Stimulated activated CD8-positive, alpha-beta memory T cell treated with anti-CD3 and anti-CD28 coated beads, Interleukin-15, amount 100 ng/mL, for 4 hours (primary cell): ENCODE measurements around the gene HNF1A.

Source experiments
- DNase-seq, 2 donors: peaks; one replicate each; pipeline ENCODE4 v3.0.0-alpha.2; 2020; ENCODE audit warnings: low read depth in 2 of 2

Gene HNF1A

GRCh38 chr12:120984351-120984898, 6.1 kb downstream of the HNF1A start:
- no peak for DNase-seq

- no peak for DNase-seq
Observed at GRCh38 chr12:120988234-120988633, 9.9 kb downstream of the HNF1A start.

GRCh38 chr12:120988658-120989057, 10.3 kb downstream of the HNF1A start:
- no peak for DNase-seq

- no peak for DNase-seq
Observed at GRCh38 chr12:120989687-120990086, 11.3 kb downstream of the HNF1A start.

- no peak for DNase-seq
Observed at GRCh38 chr12:120990487-120991055, 12.2 kb downstream of the HNF1A start.

- DNase-seq = no peak
Observed at GRCh38 chr12:120991965-120992364, 13.6 kb downstream of the HNF1A start.

- DNase-seq = no peak
Observed at GRCh38 chr12:120992989-120993388, 14.6 kb downstream of the HNF1A start.

- no peak for DNase-seq
Observed at GRCh38 chr12:120993496-120993895, 15.2 kb downstream of the HNF1A start.

- no peak for DNase-seq
Observed at GRCh38 chr12:120994059-120994458, 15.7 kb downstream of the HNF1A start.

GRCh38 chr12:120994589-120995337, 16.4 kb downstream of the HNF1A start:
- no peak for DNase-seq

- DNase-seq = no peak
Observed at GRCh38 chr12:120996133-120996746, 17.9 kb downstream of the HNF1A start.

- no peak for DNase-seq
Observed at GRCh38 chr12:120997448-120997847, 19.1 kb downstream of the HNF1A start.

GRCh38 chr12:120998435-120998834, 20.1 kb downstream of the HNF1A start:
- DNase-seq = no peak

GRCh38 chr12:120999191-121000120, 21.1 kb downstream of the HNF1A start:
- DNase-seq = no peak

GRCh38 chr12:121000530-121000929, 22.2 kb downstream of the HNF1A start:
- DNase-seq = no peak

- no peak for DNase-seq
Observed at GRCh38 chr12:121001060-121001459, 22.7 kb downstream of the HNF1A start.

GRCh38 chr12:121001841-121002483, 23.6 kb downstream of the HNF1A start:
- no peak for DNase-seq

- no peak for DNase-seq
Observed at GRCh38 chr12:121003650-121004049, 25.3 kb downstream of the HNF1A start.

- DNase-seq = no peak
Observed at GRCh38 chr12:121004253-121004815, 26.0 kb downstream of the HNF1A start.

- peak in 1 of 2 donors; percentile 7 for DNase-seq
Observed at GRCh38 chr12:121005346-121005815, 27.0 kb downstream of the HNF1A start.
